Adrenal gland (tissue), 5 donors: Measurements from ENCODE around the gene AADACL4.

Source experiments
- CTCF ChIP-seq, 6 experiments: fragments of 450-650 bp in 4 of 6; fragments of 200-600 bp in 2 of 6; sonication (generic) in 1 of 6; IDR thresholded peaks; 1 replicate in 5 of 6; 2 replicates in 1 of 6; pipeline versions ENCODE4 v1.5.1 to v1.8.0; 2016 to 2021; ENCODE audit warnings: antibody characterized with exemption in 6 of 6, mild to moderate bottlenecking in 2 of 6, moderate library complexity in 1 of 6
- POLR2A ChIP-seq, 2 donors: fragments of 450-650 bp; IDR thresholded peaks; one replicate each; pipeline ENCODE4 v1.6.1; 2017; ENCODE audit warnings: antibody characterized with exemption in 2 of 2, mild to moderate bottlenecking in 2 of 2, moderate library complexity in 1 of 2
- donor health status: DM: no; HTN: no; CAD: no.

DNA sequence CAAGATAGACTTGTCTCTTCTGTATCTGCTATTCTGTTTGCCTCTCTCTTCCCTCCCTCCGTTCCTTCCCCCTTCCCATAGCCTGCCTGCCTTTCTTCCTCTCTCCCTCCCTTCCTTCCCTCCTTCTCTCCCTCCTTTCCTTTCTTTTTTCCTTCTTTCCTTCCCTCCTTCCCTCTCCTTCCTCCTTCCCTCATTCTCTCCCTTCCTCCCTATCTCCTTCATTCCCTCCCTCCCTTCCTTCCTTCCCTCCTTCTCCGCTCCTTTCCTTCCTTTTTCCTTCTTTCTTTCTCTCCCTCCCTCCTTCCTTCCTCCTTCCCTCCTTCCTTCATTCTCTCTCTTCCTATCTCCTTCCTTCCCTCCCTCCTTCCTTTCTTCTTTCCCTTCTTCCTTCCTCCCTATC, 944 bp downstream of the AADACL4 start:
- TF ChIP-seq CTCF (IDR thresholded peaks at IDR 0.05) (no peak), POLR2A (IDR thresholded peaks at IDR 0.05) (no peak)
